Panc1 (cell line): ENCODE measurements around the gene PHYHIPL.

Experiments used
- POLR2AphosphoS5 ChIP-seq: IDR thresholded peaks from 2 replicates; pipeline ENCODE4 v1.6.1; 2012; ENCODE audit warnings: mild to moderate bottlenecking, low read depth, low read length, moderate library complexity
- TF ChIP-seq, protein P1 (sequence below): fragments of 450-650 bp; IDR thresholded peaks from 2 replicates; pipeline ENCODE4 v1.5.1; 2017; ENCODE audit warnings: mild to moderate bottlenecking
- TF ChIP-seq, protein P2 (sequence below), 2 experiments: IDR thresholded peaks; 2 replicates each; pipeline ENCODE4 v1.6.1; 2011 to 2012; ENCODE audit warnings: low read depth in 2 of 2, control low read depth in 1 of 2, low read length in 1 of 2, mild to moderate bottlenecking in 1 of 2, moderate library complexity in 1 of 2; ENCODE audit not compliant: insufficient read depth in 1 of 2

DNA sequence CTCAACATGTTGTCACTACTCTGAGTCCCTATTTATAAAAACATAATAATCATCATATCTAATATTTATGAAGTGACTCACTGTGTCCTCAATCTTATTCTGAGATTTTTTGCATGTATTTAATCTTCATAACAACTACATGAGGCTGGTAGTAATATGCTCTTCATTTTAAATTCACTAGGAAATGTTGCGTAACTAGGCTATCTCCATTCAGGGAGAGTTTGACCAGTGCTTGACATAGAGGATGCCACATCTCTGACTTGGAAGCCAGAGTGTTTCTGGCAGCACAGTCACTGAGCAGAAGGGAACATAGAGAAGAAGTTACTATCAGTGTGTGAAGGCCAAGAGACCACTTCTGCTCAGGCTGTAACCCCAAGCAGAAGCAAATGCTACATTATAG, 97.0 kb downstream of the PHYHIPL start:
- TF ChIP-seq, protein P1, sequence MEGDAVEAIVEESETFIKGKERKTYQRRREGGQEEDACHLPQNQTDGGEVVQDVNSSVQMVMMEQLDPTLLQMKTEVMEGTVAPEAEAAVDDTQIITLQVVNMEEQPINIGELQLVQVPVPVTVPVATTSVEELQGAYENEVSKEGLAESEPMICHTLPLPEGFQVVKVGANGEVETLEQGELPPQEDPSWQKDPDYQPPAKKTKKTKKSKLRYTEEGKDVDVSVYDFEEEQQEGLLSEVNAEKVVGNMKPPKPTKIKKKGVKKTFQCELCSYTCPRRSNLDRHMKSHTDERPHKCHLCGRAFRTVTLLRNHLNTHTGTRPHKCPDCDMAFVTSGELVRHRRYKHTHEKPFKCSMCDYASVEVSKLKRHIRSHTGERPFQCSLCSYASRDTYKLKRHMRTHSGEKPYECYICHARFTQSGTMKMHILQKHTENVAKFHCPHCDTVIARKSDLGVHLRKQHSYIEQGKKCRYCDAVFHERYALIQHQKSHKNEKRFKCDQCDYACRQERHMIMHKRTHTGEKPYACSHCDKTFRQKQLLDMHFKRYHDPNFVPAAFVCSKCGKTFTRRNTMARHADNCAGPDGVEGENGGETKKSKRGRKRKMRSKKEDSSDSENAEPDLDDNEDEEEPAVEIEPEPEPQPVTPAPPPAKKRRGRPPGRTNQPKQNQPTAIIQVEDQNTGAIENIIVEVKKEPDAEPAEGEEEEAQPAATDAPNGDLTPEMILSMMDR, result no peak
- TF ChIP-seq POLR2AphosphoS5, result no peak
- TF ChIP-seq, protein P2, sequence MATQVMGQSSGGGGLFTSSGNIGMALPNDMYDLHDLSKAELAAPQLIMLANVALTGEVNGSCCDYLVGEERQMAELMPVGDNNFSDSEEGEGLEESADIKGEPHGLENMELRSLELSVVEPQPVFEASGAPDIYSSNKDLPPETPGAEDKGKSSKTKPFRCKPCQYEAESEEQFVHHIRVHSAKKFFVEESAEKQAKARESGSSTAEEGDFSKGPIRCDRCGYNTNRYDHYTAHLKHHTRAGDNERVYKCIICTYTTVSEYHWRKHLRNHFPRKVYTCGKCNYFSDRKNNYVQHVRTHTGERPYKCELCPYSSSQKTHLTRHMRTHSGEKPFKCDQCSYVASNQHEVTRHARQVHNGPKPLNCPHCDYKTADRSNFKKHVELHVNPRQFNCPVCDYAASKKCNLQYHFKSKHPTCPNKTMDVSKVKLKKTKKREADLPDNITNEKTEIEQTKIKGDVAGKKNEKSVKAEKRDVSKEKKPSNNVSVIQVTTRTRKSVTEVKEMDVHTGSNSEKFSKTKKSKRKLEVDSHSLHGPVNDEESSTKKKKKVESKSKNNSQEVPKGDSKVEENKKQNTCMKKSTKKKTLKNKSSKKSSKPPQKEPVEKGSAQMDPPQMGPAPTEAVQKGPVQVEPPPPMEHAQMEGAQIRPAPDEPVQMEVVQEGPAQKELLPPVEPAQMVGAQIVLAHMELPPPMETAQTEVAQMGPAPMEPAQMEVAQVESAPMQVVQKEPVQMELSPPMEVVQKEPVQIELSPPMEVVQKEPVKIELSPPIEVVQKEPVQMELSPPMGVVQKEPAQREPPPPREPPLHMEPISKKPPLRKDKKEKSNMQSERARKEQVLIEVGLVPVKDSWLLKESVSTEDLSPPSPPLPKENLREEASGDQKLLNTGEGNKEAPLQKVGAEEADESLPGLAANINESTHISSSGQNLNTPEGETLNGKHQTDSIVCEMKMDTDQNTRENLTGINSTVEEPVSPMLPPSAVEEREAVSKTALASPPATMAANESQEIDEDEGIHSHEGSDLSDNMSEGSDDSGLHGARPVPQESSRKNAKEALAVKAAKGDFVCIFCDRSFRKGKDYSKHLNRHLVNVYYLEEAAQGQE (IDR thresholded peaks at IDR 0.05; ENCODE audit: insufficient read depth in 1 of 2, low read depth in 2 of 2, low read length in 1 of 2), result no peak
